Esophagus muscularis mucosa (tissue), 4 donors: ENCODE measurements around the gene UBE2L3.

Experiments used
- CTCF ChIP-seq, 3 experiments: fragments of 200-600 bp in 2 of 3; fragments of 450-650 bp in 1 of 3; sonication (generic) in 2 of 3; IDR thresholded peaks; one replicate each; pipeline ENCODE4 v1.5.1; 2017 to 2019; ENCODE audit warnings: antibody characterized with exemption in 3 of 3, mild to moderate bottlenecking in 2 of 3, moderate library complexity in 1 of 3
- EP300 ChIP-seq: sonication (generic); formaldehyde crosslinking; IDR thresholded peaks from one replicate; pipeline ENCODE4 v1.6.1; 2017; ENCODE audit warnings: antibody characterized with exemption
- POLR2A ChIP-seq: fragments of 450-650 bp; IDR thresholded peaks from one replicate; pipeline ENCODE4 v1.6.1; 2017; ENCODE audit warnings: antibody characterized with exemption, moderate library complexity, mild to moderate bottlenecking, low read depth
- POLR2AphosphoS5 ChIP-seq, 2 donors: sonication (generic); formaldehyde crosslinking; IDR thresholded peaks; one replicate each; pipeline ENCODE4 v1.6.1; 2017; ENCODE audit warnings: antibody characterized with exemption in 2 of 2

GRCh38 chr22:21613553-21614233 lies 46.2 kb downstream of the UBE2L3 start:
- TF ChIP-seq CTCF (IDR thresholded peaks at IDR 0.05) (no peak), POLR2A (no peak), POLR2AphosphoS5 (IDR thresholded peaks at IDR 0.05) (no peak), EP300 (no peak)
